Middle frontal gyrus (tissue), 1 donor: ENCODE results near the gene MTREX.

Source experiments
- DNase-seq: peaks from one replicate; pipeline ENCODE4 v3.0.0-alpha.2; 2015; ENCODE audit warnings: low spot score; ENCODE audit errors: extremely low spot score

MTREX gene

DNA sequence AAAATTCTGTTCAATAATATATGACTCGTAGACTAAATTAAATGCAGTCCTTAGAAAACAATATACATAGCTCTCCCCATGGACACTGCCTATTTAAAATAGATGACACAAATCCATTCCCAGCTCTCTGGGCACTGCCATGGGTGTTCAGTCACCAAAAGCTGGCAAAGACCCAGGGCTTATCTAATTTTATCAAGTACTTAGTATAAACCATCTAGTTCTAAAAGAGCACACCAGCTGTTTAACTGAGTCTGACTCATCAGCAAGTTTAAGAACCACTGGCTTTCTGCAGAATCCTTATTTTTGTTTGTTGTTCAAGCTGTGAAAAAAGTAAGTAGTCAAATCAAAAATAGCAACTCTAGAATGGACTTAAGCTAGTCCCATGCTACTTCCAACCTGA lies 119.4 kb downstream of the MTREX start:
- peak; percentile 62 for DNase-seq

DNA sequence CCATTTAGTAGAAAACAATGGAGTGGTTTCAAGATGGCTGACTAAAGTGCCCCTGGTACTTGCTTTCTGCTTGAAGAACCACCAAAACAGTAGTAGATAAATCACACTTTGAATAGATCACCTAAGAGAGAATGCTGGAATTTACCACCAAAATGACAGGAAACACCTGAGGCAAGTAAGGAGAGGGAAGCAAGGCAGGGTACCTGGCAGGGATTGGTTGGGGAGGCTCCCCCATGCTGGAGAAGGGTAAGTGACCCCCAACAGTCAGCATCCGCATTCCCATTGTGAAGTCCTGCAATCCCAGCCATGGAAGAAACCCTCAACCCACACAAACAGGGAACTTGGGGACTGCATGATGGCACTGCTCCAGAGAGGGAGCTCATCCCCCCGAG lies 121.4 kb downstream of the MTREX start:
- DNase-seq = no peak

DNA sequence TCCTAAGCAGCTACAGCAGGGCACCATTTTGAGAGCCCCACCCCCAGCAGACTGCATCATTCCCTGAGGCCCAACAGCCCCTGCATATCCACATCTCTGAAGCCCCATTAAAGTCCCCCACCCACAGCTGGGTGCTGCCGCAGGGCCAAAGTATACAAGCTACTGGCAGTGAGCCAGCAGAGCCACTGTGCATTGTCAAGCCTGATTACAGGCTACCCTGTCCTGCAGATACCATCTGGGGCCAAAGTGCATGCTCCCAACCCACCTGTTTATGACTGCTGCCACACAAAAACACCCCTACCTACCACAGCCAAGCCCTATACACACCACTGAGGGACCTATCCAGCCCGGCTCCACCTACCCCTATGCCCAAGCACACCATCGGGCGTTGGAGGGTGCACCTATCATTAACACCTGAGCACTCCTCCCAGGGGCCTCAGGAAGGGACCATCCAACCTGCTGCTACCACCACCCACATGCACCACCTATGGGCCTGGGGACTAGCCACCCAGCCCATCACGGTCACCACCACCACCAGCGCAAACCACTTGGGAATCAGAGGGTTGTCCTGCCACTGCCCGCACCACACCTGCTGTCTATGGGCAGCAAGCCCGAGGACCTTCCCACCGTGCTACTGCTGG lies 121.9 kb downstream of the MTREX start:
- no peak for DNase-seq

- no peak for DNase-seq
Observed at GRCh38 chr5:55432549-55432948, 124.8 kb downstream of the MTREX start.

DNA sequence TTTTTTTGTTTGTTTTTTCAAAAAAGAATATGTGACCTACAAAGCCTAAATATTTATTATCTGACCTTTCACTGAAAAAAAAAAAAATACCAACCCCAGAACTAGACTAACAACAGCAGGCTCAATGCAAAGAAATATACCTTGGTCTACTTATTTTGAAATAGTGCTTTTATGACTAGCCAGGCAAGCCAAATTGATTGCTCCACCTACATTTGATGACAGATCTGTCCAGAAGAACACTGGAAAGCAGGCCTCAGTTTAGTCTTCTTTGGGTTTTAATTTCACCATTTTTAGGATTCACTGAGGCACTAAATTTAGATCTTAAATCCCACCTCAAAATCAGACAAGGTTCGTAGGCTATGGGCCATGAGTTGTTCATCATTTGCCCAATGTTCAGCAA lies 129.7 kb downstream of the MTREX start:
- DNase-seq = no peak

GRCh38 chr5:55437859-55438206 lies 130.0 kb downstream of the MTREX start:
- no peak for DNase-seq

- no peak for DNase-seq
Observed at GRCh38 chr5:55438998-55439397, 131.2 kb downstream of the MTREX start.

DNA sequence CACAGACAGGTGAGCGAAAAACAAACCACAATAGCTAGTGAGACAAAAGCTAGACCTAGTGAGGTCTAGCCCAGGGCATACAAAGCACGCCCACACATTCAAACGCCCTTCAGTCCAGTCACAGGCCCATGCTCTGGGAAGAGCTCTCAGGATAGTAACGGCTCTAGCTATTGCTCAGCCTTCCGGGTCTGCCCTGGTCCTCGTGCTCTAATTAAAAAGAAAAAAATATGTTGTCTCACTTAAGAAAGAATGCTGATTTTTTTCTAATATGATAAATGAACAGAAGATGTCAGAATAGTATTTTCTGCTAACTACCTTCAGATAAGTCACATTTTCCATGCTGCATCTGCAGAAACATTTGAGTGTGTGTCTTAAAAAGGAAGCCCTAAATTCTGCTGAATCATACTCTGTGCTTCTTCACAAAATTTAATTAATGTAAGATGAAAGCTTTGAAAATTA lies 132.4 kb downstream of the MTREX start:
- no peak for DNase-seq

GRCh38 chr5:55441107-55441771 lies 133.4 kb downstream of the MTREX start:
- DNase-seq = no peak

DNA sequence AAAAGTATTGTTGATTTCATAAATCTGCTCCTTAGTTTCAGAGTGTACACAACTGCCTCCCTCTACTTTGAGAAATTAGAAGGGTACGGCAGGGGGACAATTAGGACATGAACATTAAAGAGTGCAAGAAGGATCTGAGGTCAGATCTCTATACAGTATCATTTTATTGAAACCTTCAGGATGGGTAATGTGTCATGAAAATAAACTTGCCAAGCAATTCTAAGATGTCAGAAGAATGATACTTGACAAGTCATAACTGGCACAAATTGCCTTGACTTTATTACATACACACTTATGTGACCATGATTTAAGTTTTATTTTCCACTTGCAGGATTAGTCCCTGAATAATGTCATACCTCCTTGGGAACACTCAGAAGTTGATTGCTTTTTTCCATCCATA lies 134.2 kb downstream of the MTREX start:
- no peak for DNase-seq

- no peak for DNase-seq
Observed at GRCh38 chr5:55445791-55446190, 138.0 kb downstream of the MTREX start.

GRCh38 chr5:55446640-55447351 lies 139.0 kb downstream of the MTREX start:
- DNase-seq = no peak

- DNase-seq = no peak
Observed at GRCh38 chr5:55450050-55450765, 142.4 kb downstream of the MTREX start.

DNA sequence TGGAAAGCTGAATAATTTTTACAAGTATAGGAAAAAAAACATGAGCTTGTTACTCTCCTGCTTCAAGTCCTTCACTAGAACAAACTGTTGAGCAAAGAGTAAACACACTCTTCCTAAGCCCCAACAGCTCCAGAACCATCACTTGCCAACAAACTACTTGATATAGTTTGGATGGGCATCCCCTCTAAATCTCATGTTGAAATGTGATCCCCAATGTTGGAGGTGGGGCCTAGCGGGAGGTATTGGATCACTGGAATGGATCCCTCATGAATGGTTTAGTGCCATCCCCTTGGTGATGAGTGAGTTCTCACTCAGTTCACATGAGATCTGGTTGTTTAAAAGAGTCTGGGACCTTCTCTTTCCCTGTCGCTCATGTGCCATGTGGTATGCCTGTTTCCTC lies 144.2 kb downstream of the MTREX start:
- no peak for DNase-seq

- DNase-seq = no peak
Observed at GRCh38 chr5:55453211-55453610, 145.4 kb downstream of the MTREX start.

DNA sequence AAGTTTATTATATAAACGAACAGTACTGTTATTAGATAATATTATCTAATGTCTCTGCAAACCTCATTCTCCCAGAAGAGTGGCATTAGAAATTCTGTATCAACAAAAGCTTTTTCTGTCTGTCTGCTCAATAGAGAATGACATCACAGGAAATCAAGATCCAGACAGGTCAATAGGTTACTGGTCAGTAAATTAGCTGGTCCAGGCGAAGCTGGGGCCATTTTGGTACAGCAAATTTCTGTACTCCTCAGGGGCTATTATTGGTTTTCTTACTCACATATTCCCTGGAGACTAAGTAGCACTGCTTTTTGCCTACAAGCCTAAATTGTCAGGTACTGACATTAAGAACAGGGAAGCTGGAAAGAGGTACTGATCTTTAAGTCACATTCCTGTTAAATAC lies 146.5 kb downstream of the MTREX start:
- DNase-seq = no peak

DNA sequence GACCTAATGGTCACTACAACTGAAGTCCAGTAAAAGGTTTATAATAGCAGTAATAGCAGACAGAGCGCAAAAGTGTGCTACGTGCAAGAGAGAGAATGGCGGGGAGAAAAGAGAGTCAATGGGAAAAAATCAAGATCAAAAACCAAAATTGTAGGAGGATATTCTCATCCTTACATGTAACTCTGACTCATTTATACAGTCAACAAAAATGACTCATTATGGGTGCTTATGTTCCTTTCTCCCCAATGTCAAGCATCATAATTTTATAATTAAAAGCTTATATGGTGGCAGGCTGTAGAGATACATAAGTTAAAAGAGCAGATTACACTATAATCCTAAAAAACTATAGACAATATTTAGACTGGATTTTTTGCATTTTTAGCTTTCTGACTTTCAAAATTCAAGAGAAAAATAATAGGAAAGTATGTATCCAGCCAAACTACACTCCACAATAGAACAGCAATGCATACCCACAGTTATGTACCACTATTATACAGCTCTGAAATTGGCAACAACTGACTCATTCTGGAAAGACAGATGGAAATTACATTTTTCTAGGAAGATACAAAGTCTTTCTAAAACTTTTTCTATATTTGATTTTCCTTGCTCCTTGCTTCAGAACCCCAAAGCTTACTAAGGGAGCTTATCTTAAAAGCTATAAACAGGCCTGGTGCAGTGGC lies 148.6 kb downstream of the MTREX start:
- no peak for DNase-seq

DNA sequence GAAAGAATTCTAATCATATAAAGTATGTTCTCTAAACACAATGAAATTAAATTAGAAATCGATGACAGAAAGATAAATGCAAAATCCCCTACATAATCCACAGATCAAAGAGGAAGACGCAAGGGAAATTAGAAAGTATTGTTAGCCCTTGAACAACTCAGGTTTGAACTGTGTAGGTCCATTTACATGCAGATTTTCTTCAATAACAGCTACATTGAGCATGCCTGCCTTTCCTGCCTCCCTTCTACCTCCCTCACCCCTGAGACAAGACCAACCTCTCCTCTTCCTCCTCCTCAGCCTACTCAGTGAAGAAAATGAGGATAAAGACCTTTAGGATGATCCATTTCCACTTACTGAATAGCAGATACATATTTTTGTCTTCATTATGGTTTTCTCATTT lies 151.8 kb downstream of the MTREX start:
- no peak for DNase-seq

DNA sequence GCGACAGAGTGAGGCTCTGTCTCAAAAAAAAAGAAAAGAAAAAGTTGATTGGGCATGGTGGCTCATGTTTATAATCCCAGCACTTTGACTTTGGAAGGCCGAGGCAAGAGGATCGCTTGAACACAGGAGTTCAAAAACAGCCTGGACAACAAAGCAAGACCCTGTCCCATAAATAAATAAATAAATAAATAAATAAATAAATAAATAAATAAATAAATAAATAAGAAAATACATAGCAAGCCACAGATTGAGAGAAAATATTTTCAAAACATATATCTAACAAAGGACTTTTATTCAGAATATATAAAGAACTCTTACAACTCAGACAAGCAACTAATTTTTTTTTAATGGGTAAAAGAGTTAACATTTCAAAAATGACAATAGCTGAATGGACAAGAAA lies 155.8 kb downstream of the MTREX start:
- DNase-seq = no peak

- no peak for DNase-seq
Observed at GRCh38 chr5:55467862-55468551, 160.2 kb downstream of the MTREX start.

- no peak for DNase-seq
Observed at GRCh38 chr5:55469839-55470238, 162.1 kb downstream of the MTREX start.
